Measurements from ENCODE around the gene CHRDL2.

CHRDL2 gene

GRCh38 chr11:74677131-74677530 is 54.1 kb downstream of the CHRDL2 start:
- DNase-seq (ENCODE audit: low read depth, low spot score) = no peak
- no peak overlapping the region for H3K9ac ChIP-seq (ENCODE audit: insufficient read length)
- TF ChIP-seq EZH2 (IDR thresholded peaks at IDR 0.05) = no peak
- TF ChIP-seq POLR2AphosphoS5 (IDR thresholded peaks at IDR 0.05; ENCODE audit: borderline replicate concordance, low read depth, low read length) = no peak
- TF ChIP-seq FOXP2 (optimal IDR thresholded peaks at IDR 0.05; ENCODE audit: control extremely low read depth, extremely low read length, insufficient read depth) = no peak
- H3K4me3 ChIP-seq = no peak overlapping the region
- H3K27ac ChIP-seq = no peak overlapping the region
- no peaks in the 10 kb centered on the region for H3K9me3 ChIP-seq (ENCODE audit: low read depth, low read length)
- H3K36me3 ChIP-seq (ENCODE audit: insufficient read depth, low read length) = no peaks in the 10 kb centered on the region

GRCh38 chr11:74676596-74676995 is 54.6 kb downstream of the CHRDL2 start:
- H3K9ac ChIP-seq (ENCODE audit: insufficient read length) = no peak overlapping the region
- no peaks in the 10 kb centered on the region for H3K36me3 ChIP-seq (ENCODE audit: insufficient read depth, low read length)
- TF ChIP-seq POLR2AphosphoS5 (IDR thresholded peaks at IDR 0.05; ENCODE audit: borderline replicate concordance, low read depth, low read length) = no peak
- TF ChIP-seq FOXP2 (optimal IDR thresholded peaks at IDR 0.05; ENCODE audit: control extremely low read depth, extremely low read length, insufficient read depth) = no peak
- no peak for TF ChIP-seq EZH2 (IDR thresholded peaks at IDR 0.05)
- DNase-seq (ENCODE audit: low read depth, low spot score) = no peak
- no peak overlapping the region for H3K4me3 ChIP-seq
- no peak overlapping the region for H3K27ac ChIP-seq
- H3K9me3 ChIP-seq (ENCODE audit: low read depth, low read length) = no peaks in the 10 kb centered on the region

- no peak for DNase-seq (ENCODE audit: low read depth, low spot score)
- H3K36me3 ChIP-seq (ENCODE audit: insufficient read depth, low read length) = no peaks in the 10 kb centered on the region
- TF ChIP-seq FOXP2 (optimal IDR thresholded peaks at IDR 0.05; ENCODE audit: control extremely low read depth, extremely low read length, insufficient read depth) (no peak), EZH2 (IDR thresholded peaks at IDR 0.05) (no peak), POLR2AphosphoS5 (IDR thresholded peaks at IDR 0.05; ENCODE audit: borderline replicate concordance, low read depth, low read length) (no peak)
- no peak overlapping the region for H3K27ac ChIP-seq
- H3K4me3 ChIP-seq = no peak overlapping the region
- no peaks in the 10 kb centered on the region for H3K9me3 ChIP-seq (ENCODE audit: low read depth, low read length)
- no peak overlapping the region for H3K9ac ChIP-seq (ENCODE audit: insufficient read length)
Measured at GRCh38 chr11:74675761-74676160, 55.5 kb downstream of the CHRDL2 start.

- Histone ChIP-seq H3K27ac (no peak overlapping the region), H3K9ac (ENCODE audit: insufficient read length) (no peak overlapping the region), H3K9me3 (ENCODE audit: low read depth, low read length) (no peaks in the 10 kb centered on the region), H3K4me3 (no peak overlapping the region), H3K36me3 (ENCODE audit: insufficient read depth, low read length) (no peaks in the 10 kb centered on the region)
- TF ChIP-seq POLR2AphosphoS5 (IDR thresholded peaks at IDR 0.05; ENCODE audit: borderline replicate concordance, low read depth, low read length) (no peak), EZH2 (IDR thresholded peaks at IDR 0.05) (no peak), FOXP2 (optimal IDR thresholded peaks at IDR 0.05; ENCODE audit: control extremely low read depth, extremely low read length, insufficient read depth) (no peak)
- no peak for DNase-seq (ENCODE audit: low read depth, low spot score)
Measured at GRCh38 chr11:74673693-74674360, 57.4 kb downstream of the CHRDL2 start.

GRCh38 chr11:74672956-74673692 is 58.1 kb downstream of the CHRDL2 start:
- TF ChIP-seq FOXP2 (optimal IDR thresholded peaks at IDR 0.05; ENCODE audit: control extremely low read depth, extremely low read length, insufficient read depth) (no peak), POLR2AphosphoS5 (IDR thresholded peaks at IDR 0.05; ENCODE audit: borderline replicate concordance, low read depth, low read length) (no peak), EZH2 (IDR thresholded peaks at IDR 0.05) (no peak)
- Histone ChIP-seq H3K9ac (ENCODE audit: insufficient read length) (no peak overlapping the region), H3K9me3 (ENCODE audit: low read depth, low read length) (no peaks in the 10 kb centered on the region), H3K27ac (no peak overlapping the region), H3K4me3 (no peak overlapping the region), H3K36me3 (ENCODE audit: insufficient read depth, low read length) (no peaks in the 10 kb centered on the region)
- DNase-seq (ENCODE audit: low read depth, low spot score) = no peak

- Histone ChIP-seq H3K4me3 (no peak overlapping the region), H3K36me3 (ENCODE audit: insufficient read depth, low read length) (no peaks in the 10 kb centered on the region), H3K27ac (no peak overlapping the region), H3K9me3 (ENCODE audit: low read depth, low read length) (no peaks in the 10 kb centered on the region), H3K9ac (ENCODE audit: insufficient read length) (no peak overlapping the region)
- TF ChIP-seq FOXP2 (optimal IDR thresholded peaks at IDR 0.05; ENCODE audit: control extremely low read depth, extremely low read length, insufficient read depth) (no peak), EZH2 (IDR thresholded peaks at IDR 0.05) (no peak), POLR2AphosphoS5 (IDR thresholded peaks at IDR 0.05; ENCODE audit: borderline replicate concordance, low read depth, low read length) (no peak)
- no peak for DNase-seq (ENCODE audit: low read depth, low spot score)
Measured at GRCh38 chr11:74672332-74672955, 58.8 kb downstream of the CHRDL2 start.

GRCh38 chr11:74671520-74672196 is 59.6 kb downstream of the CHRDL2 start:
- no peak overlapping the region for H3K9ac ChIP-seq (ENCODE audit: insufficient read length)
- no peaks in the 10 kb centered on the region for H3K36me3 ChIP-seq (ENCODE audit: insufficient read depth, low read length)
- no peak overlapping the region for H3K27ac ChIP-seq
- TF ChIP-seq FOXP2 (optimal IDR thresholded peaks at IDR 0.05; ENCODE audit: control extremely low read depth, extremely low read length, insufficient read depth) (no peak), EZH2 (IDR thresholded peaks at IDR 0.05) (no peak), POLR2AphosphoS5 (IDR thresholded peaks at IDR 0.05; ENCODE audit: borderline replicate concordance, low read depth, low read length) (no peak)
- H3K4me3 ChIP-seq = no peak overlapping the region
- no peak for DNase-seq (ENCODE audit: low read depth, low spot score)
- H3K9me3 ChIP-seq (ENCODE audit: low read depth, low read length) = no peaks in the 10 kb centered on the region

- H3K4me3 ChIP-seq = no peak overlapping the region
- DNase-seq (ENCODE audit: low read depth, low spot score) = no peak
- no peak overlapping the region for H3K9ac ChIP-seq (ENCODE audit: insufficient read length)
- no peak overlapping the region for H3K27ac ChIP-seq
- TF ChIP-seq FOXP2 (optimal IDR thresholded peaks at IDR 0.05; ENCODE audit: control extremely low read depth, extremely low read length, insufficient read depth) = no peak
- no peak for TF ChIP-seq POLR2AphosphoS5 (IDR thresholded peaks at IDR 0.05; ENCODE audit: borderline replicate concordance, low read depth, low read length)
- no peak for TF ChIP-seq EZH2 (IDR thresholded peaks at IDR 0.05)
- H3K36me3 ChIP-seq (ENCODE audit: insufficient read depth, low read length) = no peaks in the 10 kb centered on the region
- no peaks in the 10 kb centered on the region for H3K9me3 ChIP-seq (ENCODE audit: low read depth, low read length)
Measured at GRCh38 chr11:74670171-74670570, 61.1 kb downstream of the CHRDL2 start.
